ENCODE results near the gene SYT14.
"Not testable (repeated sequence)": the region's sequence is repeated elsewhere in the genome, so short reads cannot be mapped to it uniquely, and the experiment has no call there.

Gene SYT14

GRCh38 chr1:209895709-209896108 lies 42.3 kb upstream of the SYT14 start:
- no peak overlapping the region for H3K4me3 ChIP-seq (ENCODE audit: severe bottlenecking)
- H3K27me3 ChIP-seq (ENCODE audit: insufficient read depth, poor library complexity, severe bottlenecking): no peaks in the 10 kb centered on the region
- H3K36me3 ChIP-seq (ENCODE audit: low read depth): no peaks in the 10 kb centered on the region
- H3K4me1 ChIP-seq (ENCODE audit: insufficient read depth, poor library complexity, severe bottlenecking): peaks cover 23% of the 10 kb centered on the region
- H3K9me3 ChIP-seq (ENCODE audit: severe bottlenecking): no peaks in the 10 kb centered on the region
- TF ChIP-seq, protein P1, sequence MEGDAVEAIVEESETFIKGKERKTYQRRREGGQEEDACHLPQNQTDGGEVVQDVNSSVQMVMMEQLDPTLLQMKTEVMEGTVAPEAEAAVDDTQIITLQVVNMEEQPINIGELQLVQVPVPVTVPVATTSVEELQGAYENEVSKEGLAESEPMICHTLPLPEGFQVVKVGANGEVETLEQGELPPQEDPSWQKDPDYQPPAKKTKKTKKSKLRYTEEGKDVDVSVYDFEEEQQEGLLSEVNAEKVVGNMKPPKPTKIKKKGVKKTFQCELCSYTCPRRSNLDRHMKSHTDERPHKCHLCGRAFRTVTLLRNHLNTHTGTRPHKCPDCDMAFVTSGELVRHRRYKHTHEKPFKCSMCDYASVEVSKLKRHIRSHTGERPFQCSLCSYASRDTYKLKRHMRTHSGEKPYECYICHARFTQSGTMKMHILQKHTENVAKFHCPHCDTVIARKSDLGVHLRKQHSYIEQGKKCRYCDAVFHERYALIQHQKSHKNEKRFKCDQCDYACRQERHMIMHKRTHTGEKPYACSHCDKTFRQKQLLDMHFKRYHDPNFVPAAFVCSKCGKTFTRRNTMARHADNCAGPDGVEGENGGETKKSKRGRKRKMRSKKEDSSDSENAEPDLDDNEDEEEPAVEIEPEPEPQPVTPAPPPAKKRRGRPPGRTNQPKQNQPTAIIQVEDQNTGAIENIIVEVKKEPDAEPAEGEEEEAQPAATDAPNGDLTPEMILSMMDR (IDR thresholded peaks at IDR 0.05; ENCODE audit: poor library complexity, severe bottlenecking): no peak
- H3K27ac ChIP-seq (ENCODE audit: poor library complexity, severe bottlenecking): peak overlapping the region; percentile 86
- DNase-seq (ENCODE audit: low spot score) (no peak), ATAC-seq (ENCODE audit: low read depth) (peak; percentile 80)

DNA sequence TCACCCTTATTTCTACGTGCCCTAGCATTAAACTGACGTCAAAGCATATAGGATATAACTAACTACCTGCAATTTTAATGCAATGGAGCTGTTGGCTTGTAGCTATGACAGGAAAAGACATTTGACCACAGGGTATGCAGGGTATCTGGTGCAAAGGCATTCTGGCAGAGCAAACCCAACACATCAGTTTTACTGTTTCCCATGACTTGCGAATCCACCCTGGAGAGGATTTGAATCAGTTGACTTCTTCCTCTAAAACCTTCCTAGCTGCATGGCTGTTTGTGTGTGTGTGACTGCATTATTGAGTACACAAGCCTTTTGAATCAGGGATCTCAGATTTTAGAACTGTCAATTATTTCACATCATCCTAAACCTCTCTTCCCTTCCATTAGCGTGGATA lies 41.7 kb upstream of the SYT14 start:
- H3K9me3 ChIP-seq (ENCODE audit: severe bottlenecking): no peaks in the 10 kb centered on the region
- H3K36me3 ChIP-seq (ENCODE audit: low read depth): no peaks in the 10 kb centered on the region
- H3K4me3 ChIP-seq (ENCODE audit: severe bottlenecking): no peak overlapping the region
- no peaks in the 10 kb centered on the region for H3K27me3 ChIP-seq (ENCODE audit: insufficient read depth, poor library complexity, severe bottlenecking)
- DNase-seq (ENCODE audit: low spot score): no peak
- peak overlapping the region; percentile 86 for H3K27ac ChIP-seq (ENCODE audit: poor library complexity, severe bottlenecking)
- no peak for ATAC-seq (ENCODE audit: low read depth)
- TF ChIP-seq, protein P1 (IDR thresholded peaks at IDR 0.05; ENCODE audit: poor library complexity, severe bottlenecking): no peak
- peaks cover 23% of the 10 kb centered on the region for H3K4me1 ChIP-seq (ENCODE audit: insufficient read depth, poor library complexity, severe bottlenecking)

DNA sequence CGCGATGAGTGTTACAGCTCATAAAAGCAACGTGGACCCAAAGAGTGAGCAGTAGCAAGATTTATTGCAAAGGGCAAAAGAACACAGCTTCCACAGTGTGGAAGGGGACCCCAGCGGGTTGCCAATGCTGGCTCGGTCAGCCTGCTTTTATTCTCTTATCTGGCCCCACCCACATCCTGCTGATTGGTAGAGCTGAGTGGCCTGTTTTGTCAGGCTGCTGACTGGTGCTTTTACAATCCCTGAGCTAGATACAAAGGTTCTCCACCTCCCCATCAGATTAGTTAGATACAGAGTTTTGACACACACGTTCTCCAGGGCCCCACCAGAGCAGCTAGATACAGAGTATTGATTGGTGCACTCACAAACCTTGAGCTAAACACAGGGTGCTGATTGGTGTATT lies 39.7 kb upstream of the SYT14 start:
- ATAC-seq (ENCODE audit: low read depth); H3K4me3 ChIP-seq (ENCODE audit: severe bottlenecking); H3K9me3 ChIP-seq (ENCODE audit: severe bottlenecking); H3K36me3 ChIP-seq (ENCODE audit: low read depth); H3K27me3 ChIP-seq (ENCODE audit: insufficient read depth, poor library complexity, severe bottlenecking); H3K27ac ChIP-seq (ENCODE audit: poor library complexity, severe bottlenecking); DNase-seq (ENCODE audit: low spot score): not testable (repeated sequence)
- peaks cover 26% of the 10 kb centered on the region for H3K4me1 ChIP-seq (ENCODE audit: insufficient read depth, poor library complexity, severe bottlenecking)

DNA sequence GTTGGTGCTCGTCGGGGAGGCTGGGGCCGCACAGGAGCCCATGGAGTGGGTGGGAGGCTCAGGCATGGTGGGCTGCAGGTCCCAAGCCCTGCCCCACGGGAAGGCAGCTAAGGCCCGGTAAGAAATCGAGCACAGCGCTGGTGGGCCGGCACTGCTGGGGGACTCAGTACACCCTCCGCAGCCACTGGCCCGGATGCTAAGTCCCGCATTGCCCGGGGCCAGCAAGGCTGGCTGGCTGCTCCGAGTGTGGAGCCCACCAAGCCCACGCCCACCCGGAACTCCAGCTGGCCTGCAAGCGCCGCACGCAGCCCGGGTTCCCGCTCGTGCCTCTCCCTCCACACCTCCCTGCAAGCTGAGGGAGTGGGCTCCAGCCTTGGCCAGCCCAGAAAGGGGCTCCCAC lies 39.2 kb upstream of the SYT14 start:
- H3K36me3 ChIP-seq (ENCODE audit: low read depth); DNase-seq (ENCODE audit: low spot score); H3K9me3 ChIP-seq (ENCODE audit: severe bottlenecking); H3K4me3 ChIP-seq (ENCODE audit: severe bottlenecking); ATAC-seq (ENCODE audit: low read depth); H3K27ac ChIP-seq (ENCODE audit: poor library complexity, severe bottlenecking); H3K27me3 ChIP-seq (ENCODE audit: insufficient read depth, poor library complexity, severe bottlenecking): not testable (repeated sequence)
- peaks cover 26% of the 10 kb centered on the region for H3K4me1 ChIP-seq (ENCODE audit: insufficient read depth, poor library complexity, severe bottlenecking)

DNA sequence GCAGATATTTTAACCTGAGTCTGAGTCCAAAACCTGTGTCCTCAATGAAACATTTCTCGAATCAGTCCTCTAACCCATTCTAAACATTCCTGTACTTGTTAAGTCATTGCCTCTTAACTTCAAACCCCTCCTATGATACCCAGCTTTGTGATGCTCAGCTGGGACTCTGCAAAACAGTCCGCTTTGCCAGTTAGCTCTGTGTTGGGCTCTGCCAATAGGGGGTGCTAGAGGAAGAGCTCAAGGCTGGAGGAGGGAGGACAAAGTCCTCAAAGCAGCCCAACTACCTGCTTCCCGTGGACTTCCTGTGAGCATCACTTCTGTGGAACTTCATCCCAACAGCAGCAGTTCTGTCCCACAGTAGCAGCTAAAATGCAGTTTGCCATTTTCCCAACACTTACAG lies 38.1 kb upstream of the SYT14 start:
- H3K27ac ChIP-seq (ENCODE audit: poor library complexity, severe bottlenecking): peak overlapping the region; percentile 69
- TF ChIP-seq, protein P1 (IDR thresholded peaks at IDR 0.05; ENCODE audit: poor library complexity, severe bottlenecking): no peak
- H3K36me3 ChIP-seq (ENCODE audit: low read depth): no peaks in the 10 kb centered on the region
- ATAC-seq (ENCODE audit: low read depth) (no peak), DNase-seq (ENCODE audit: low spot score) (no peak)
- peaks cover 26% of the 10 kb centered on the region for H3K4me1 ChIP-seq (ENCODE audit: insufficient read depth, poor library complexity, severe bottlenecking)
- H3K9me3 ChIP-seq (ENCODE audit: severe bottlenecking): no peaks in the 10 kb centered on the region
- H3K4me3 ChIP-seq (ENCODE audit: severe bottlenecking): no peak overlapping the region
- H3K27me3 ChIP-seq (ENCODE audit: insufficient read depth, poor library complexity, severe bottlenecking): no peaks in the 10 kb centered on the region

- H3K4me1 ChIP-seq (ENCODE audit: insufficient read depth, poor library complexity, severe bottlenecking): peaks cover 21% of the 10 kb centered on the region
- H3K9me3 ChIP-seq (ENCODE audit: severe bottlenecking): no peaks in the 10 kb centered on the region
- TF ChIP-seq, protein P1 (IDR thresholded peaks at IDR 0.05; ENCODE audit: poor library complexity, severe bottlenecking): no peak
- no peaks in the 10 kb centered on the region for H3K27me3 ChIP-seq (ENCODE audit: insufficient read depth, poor library complexity, severe bottlenecking)
- peak; percentile 96 for ATAC-seq (ENCODE audit: low read depth)
- no peak for DNase-seq (ENCODE audit: low spot score)
- peak overlapping the region; percentile 69 for H3K27ac ChIP-seq (ENCODE audit: poor library complexity, severe bottlenecking)
- no peak overlapping the region for H3K4me3 ChIP-seq (ENCODE audit: severe bottlenecking)
- no peaks in the 10 kb centered on the region for H3K36me3 ChIP-seq (ENCODE audit: low read depth)
These were observed 37.3 kb upstream of the SYT14 start for GRCh38 chr1:209900734-209901133.
